K562 (cell line): ENCODE measurements around the gene DYNLT2B. TPM values are rescaled to one million over a fixed set of nuclear protein-coding genes. Genes with fewer than 3 reads are reported as not detected.

Experiments
- ATAC-seq: fragments of 200-7000 bp; cut with Tn5 transposase; 3 replicates; pipeline ENCODE4 v1.9.1; 2020; ENCODE audit warnings: moderate library complexity
- BruUV-seq: library from RNA; stranded (reverse); fragments of 400-500 nt; replicated peaks from 2 replicates; lab custom pipeline; 2021; lab: Mats Ljungman, UMichigan
- CTCF ChIA-PET: fragments of 300-600 bp; formaldehyde crosslinking; extraction: SDS; loops from one replicate; lab custom pipeline; 2021; ENCODE audit warnings: low intra/inter-chr PET ratio; lab: Yijun Ruan, JAX
- POLR2A ChIA-PET: fragments of 300-600, 350-650 bp; sonication (Branson Sonifier 250); formaldehyde crosslinking; extraction: SDS; loops from one replicate; lab custom pipeline; 2021; ENCODE audit warnings: antibody characterized with exemption, inconsistent platforms; lab: Yijun Ruan, JAX
- DNase-seq, 4 experiments: peaks; one replicate each; pipeline versions ENCODE4 v3.0.0 to v3.0.0-alpha.2; 2011 to 2018; ENCODE audit warnings: low spot score in 3 of 4, mixed read lengths in 3 of 4; ENCODE audit errors: extremely low read depth in 1 of 4
- FAIRE-seq: peaks from 2 replicates; lab custom pipeline; 2011; peaks lifted over from hg19 to GRCh38; lab: Jason Lieb, UNC
- H2AFZ ChIP-seq: 2 replicates; pipeline ENCODE4 v1.6.0; 2011; ENCODE audit warnings: low read depth, low read length, control low read depth, inconsistent platforms
- H3K27ac ChIP-seq: fragments of 200-600 bp; 3 replicates; pipeline ENCODE4 v1.8.0; 2011; ENCODE audit warnings: low read depth, mild to moderate bottlenecking, control low read depth, inconsistent platforms, low read length, moderate library complexity, mixed read lengths; ENCODE audit errors: extremely low read depth
- H3K27me3 ChIP-seq, 2 experiments: fragments of 300-600 bp in 1 of 2; 2 replicates in 1 of 2; 3 replicates in 1 of 2; pipeline versions ENCODE4 v1.6.0 to v1.8.0; 2011; ENCODE audit warnings: inconsistent platforms in 2 of 2, low read length in 2 of 2, mild to moderate bottlenecking in 1 of 2, mixed read lengths in 1 of 2, moderate library complexity in 1 of 2; ENCODE audit not compliant: control insufficient read depth in 2 of 2, insufficient read depth in 2 of 2
- H3K36me3 ChIP-seq: fragments of 300-600 bp; 3 replicates; pipeline ENCODE4 v1.8.0; 2011; ENCODE audit warnings: mild to moderate bottlenecking, low read length, inconsistent platforms; ENCODE audit not compliant: control insufficient read depth, insufficient read depth
- H3K4me1 ChIP-seq, 2 experiments: fragments of 200-600 bp in 1 of 2; replicated peaks in 1 of 2; 2 replicates in 1 of 2; 3 replicates in 1 of 2; pipeline versions ENCODE4 v1.5.1 to v1.8.0; 2011; ENCODE audit warnings: inconsistent platforms in 2 of 2, low read length in 2 of 2, mild to moderate bottlenecking in 1 of 2, mixed read lengths in 1 of 2, moderate library complexity in 1 of 2; ENCODE audit not compliant: control insufficient read depth in 2 of 2, insufficient read depth in 2 of 2
- H3K4me2 ChIP-seq: 2 replicates; pipeline ENCODE4 v1.6.1; 2011; ENCODE audit warnings: low read length, control low read depth, inconsistent platforms, mixed read lengths; ENCODE audit not compliant: insufficient read depth
- H3K4me3 ChIP-seq: fragments of 200-600 bp; sonication (generic), shearing (Covaris generic); 2 replicates; pipeline ENCODE4 v1.5.1; 2016; ENCODE audit warnings: control low read depth, inconsistent platforms
- H3K79me2 ChIP-seq: fragments of 200-600 bp; 3 replicates; pipeline ENCODE4 v1.8.0; 2011; ENCODE audit warnings: low read length, inconsistent platforms; ENCODE audit not compliant: control insufficient read depth, insufficient read depth
- H3K9ac ChIP-seq, 2 experiments: 2 replicates each; pipeline versions ENCODE4 v1.6.0 to v1.6.1; 2011; ENCODE audit warnings: low read depth in 2 of 2, low read length in 2 of 2, control low read depth in 1 of 2, inconsistent platforms in 1 of 2, mild to moderate bottlenecking in 1 of 2, mixed read lengths in 1 of 2; ENCODE audit not compliant: insufficient read depth in 1 of 2
- H3K9me1 ChIP-seq: one replicate; pipeline ENCODE4 v1.6.0; 2011; ENCODE audit warnings: inconsistent platforms, mild to moderate bottlenecking, low read length, moderate library complexity; ENCODE audit not compliant: control insufficient read depth, insufficient read depth
- H3K9me3 ChIP-seq: replicated peaks from 2 replicates; pipeline ENCODE4 v1.5.1; 2011; ENCODE audit warnings: low read depth, low read length, inconsistent platforms; ENCODE audit not compliant: control insufficient read depth, insufficient read depth
- H4K20me1 ChIP-seq: replicated peaks from 2 replicates; pipeline ENCODE4 v1.6.1; 2011; ENCODE audit warnings: low read length, inconsistent platforms, mixed read lengths; ENCODE audit not compliant: control insufficient read depth, insufficient read depth
- ARHGAP35 ChIP-seq: fragments of 450-650 bp; IDR thresholded peaks from 2 replicates; pipeline ENCODE4 v1.6.1; 2018; ENCODE audit not compliant: partially characterized antibody
- ESRRA ChIP-seq: fragments of 450-650 bp; IDR thresholded peaks from 2 replicates; pipeline ENCODE4 v1.6.1; 2014; ENCODE audit warnings: low read depth, mild to moderate bottlenecking, moderate library complexity, borderline replicate concordance
- ESRRB ChIP-seq: fragments of 250-450 bp; sonication (Bioruptor Pico); IDR thresholded peaks from 2 replicates; pipeline ENCODE4 v1.5.0; 2020; ENCODE audit warnings: mild to moderate bottlenecking, moderate library complexity, borderline replicate concordance
- FOXJ2 ChIP-seq: fragments of 200-800 bp; sonication (Bioruptor generic); IDR thresholded peaks from 2 replicates; pipeline ENCODE4 v1.6.1; 2016; ENCODE audit warnings: missing genetic modification characterization, missing compliant biosample characterization
- LARP7 ChIP-seq: fragments of 450-650 bp; IDR thresholded peaks from 2 replicates; pipeline ENCODE4 v1.6.1; 2016
- MAZ ChIP-seq, 2 experiments: fragments of 450-650 bp in 1 of 2; sonication (generic) in 1 of 2; formaldehyde crosslinking; IDR thresholded peaks in 1 of 2; conservative IDR thresholded peaks in 1 of 2; 2 replicates each; pipeline versions ENCODE4 v1.4.0 to v1.5.0; 2020; ENCODE audit warnings: mild to moderate bottlenecking in 1 of 2, missing genetic modification reagents in 1 of 2
- MED1 ChIP-seq: sonication (generic); formaldehyde crosslinking; IDR thresholded peaks from 2 replicates; pipeline ENCODE4 v1.8.1; 2023; ENCODE audit warnings: missing genetic modification reagents, borderline replicate concordance
- MLX ChIP-seq, 2 experiments: fragments of 450-650 bp in 1 of 2; sonication (generic) in 1 of 2; formaldehyde crosslinking; conservative IDR thresholded peaks; 2 replicates each; pipeline versions ENCODE4 v1.4.0 to v1.8.1; 2020 to 2022; ENCODE audit warnings: mild to moderate bottlenecking in 1 of 2, missing genetic modification reagents in 1 of 2
- NR1H2 ChIP-seq: sonication (generic); formaldehyde crosslinking; IDR thresholded peaks from 2 replicates; pipeline ENCODE4 v1.4.0; 2020; ENCODE audit warnings: mild to moderate bottlenecking, missing genetic modification reagents
- SREBF1 ChIP-seq: fragments of 150-350 bp; IDR thresholded peaks from 2 replicates; pipeline ENCODE4 v1.6.1; 2014; ENCODE audit warnings: antibody characterized with exemption, low read depth, low read length, borderline replicate concordance
- STAT5B ChIP-seq: fragments of 250-450 bp; sonication (Bioruptor Pico); IDR thresholded peaks from 2 replicates; pipeline ENCODE4 v1.8.0; 2021; ENCODE audit warnings: mild to moderate bottlenecking, inconsistent platforms
- ZNF175 ChIP-seq: fragments of 200-800 bp; sonication (Bioruptor generic); IDR thresholded peaks from 2 replicates; pipeline ENCODE4 v1.6.1; 2016; ENCODE audit warnings: low read depth, mild to moderate bottlenecking, missing genetic modification characterization, missing compliant biosample characterization
- ZNF212 ChIP-seq: fragments of 450-650 bp; formaldehyde crosslinking; IDR thresholded peaks from 2 replicates; pipeline ENCODE4 v1.4.0; 2020; ENCODE audit warnings: mild to moderate bottlenecking
- ZNF354B ChIP-seq: fragments of 250-450 bp; sonication (Bioruptor Pico); IDR thresholded peaks from 2 replicates; pipeline ENCODE4 v1.4.0; 2020
- ZNF431 ChIP-seq: sonication (generic); formaldehyde crosslinking; IDR thresholded peaks from 2 replicates; pipeline ENCODE4 v1.8.0; 2022; ENCODE audit warnings: mild to moderate bottlenecking, missing genetic modification reagents
- WGBS: fragments of 100-300 bp; shearing (Covaris generic); methylation state at CpG from one replicate; pipeline ENCODE4 v1.1.6; 2016; ENCODE audit warnings: low coverage, mixed read lengths; ENCODE audit not compliant: insufficient coverage; ENCODE audit errors: missing lambda C conversion rate; 5-methylcytosine and 5-hydroxymethylcytosine counted together
- in situ Hi-C: fragments of 300-500 bp; cut with MboI; formaldehyde crosslinking; loops from 4 replicates; pipeline ENCODE4 v1.15.0; 2018; ENCODE audit warnings: inconsistent platforms, mixed read lengths
- intact Hi-C: fragments of 100-400 bp; cut with micrococcal nuclease; formaldehyde crosslinking; loops from 2 replicates; pipeline ENCODE4 v1.14.2; 2022
- polyA plus RNA-seq, 8 experiments: library from polyadenylated mRNA; depleted of rRNA in 4 of 8; stranded (reverse) in 5 of 8; unstranded in 3 of 8; fragments of >200 nt; fragmentation: Nextera tagmentation in 2 of 8; fragmentation: Illumina TruSeq in 1 of 8; extraction: Ambion mirVana in 2 of 8; extraction: Trizol in 1 of 8; gene quantifications; 2 replicates each; pipeline versions ENCODE4 v1.2.1 to v1.2.3, GENCODE V29; 2011 to 2014; ENCODE audit warnings: inconsistent platforms in 1 of 8, missing spikeins in 1 of 8
- total RNA-seq, 7 experiments: library from RNA; depleted of rRNA in 6 of 7; stranded (reverse); fragments of >200 nt in 6 of 7; fragmentation: Illumina TruSeq in 2 of 7; extraction: Trizol in 2 of 7; gene quantifications; 2 replicates each; pipeline versions ENCODE4 v1.2.1 to v1.2.3, GENCODE V29; 2011 to 2021; ENCODE audit warnings: low replicate concordance in 1 of 7
- TF ChIP-seq, protein P1 (sequence below), 2 experiments: IDR thresholded peaks; 2 replicates each; pipeline ENCODE4 v1.6.1; 2012; ENCODE audit warnings: improper control_type of control experiment in 2 of 2, low read depth in 2 of 2, low read length in 2 of 2, borderline replicate concordance in 1 of 2
- TF ChIP-seq, protein P2 (sequence below): fragments of 450-650 bp; IDR thresholded peaks from 2 replicates; pipeline ENCODE4 v1.6.1; 2016; ENCODE audit warnings: missing biosample characterization, missing genetic modification characterization

Gene DYNLT2B
- total and polyA plus RNA-seq, 9 of the 15 experiments (the other 6 are each of a cell fraction or from before 2014, with no cell fraction given) = 6.5 to 19.9 (median 8.7) TPM

DNA sequence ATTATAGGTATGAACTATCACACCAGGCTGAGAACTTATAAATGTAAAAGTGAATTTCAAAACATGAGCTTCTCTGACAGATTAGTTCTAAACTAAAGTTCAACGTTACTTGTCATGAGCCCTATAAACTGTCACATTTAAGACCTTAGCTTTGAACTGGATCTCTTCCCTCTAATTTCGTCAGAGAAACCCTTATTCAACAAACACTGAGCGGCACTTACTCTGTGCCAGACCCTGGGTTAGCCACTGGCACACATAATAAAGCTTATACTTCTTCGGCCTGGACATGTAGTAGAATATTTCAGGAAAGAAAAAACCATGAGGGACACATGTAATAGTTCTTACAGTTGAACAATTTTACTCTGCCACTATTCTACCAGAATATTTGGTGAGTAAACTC is 36.1 kb downstream of the DYNLT2B start:
- no peak for DNase-seq
- Histone ChIP-seq H4K20me1 (no peaks in the 10 kb centered on the region), H3K79me2 (peaks cover 90% of the 10 kb centered on the region), H3K4me3 (no peak overlapping the region), H3K27me3 (no peaks in the 10 kb centered on the region), H3K9me3 (no peaks in the 10 kb centered on the region), H3K9me1 (no peaks in the 10 kb centered on the region), H3K4me2 (no peak overlapping the region), H2AFZ (no peak overlapping the region), H3K27ac (no peak overlapping the region), H3K4me1 (peaks cover 24 to 55% of the 10 kb centered on the region in 2 experiments), H3K36me3 (peaks cover 11% of the 10 kb centered on the region), H3K9ac (no peak overlapping the region)
- in situ Hi-C loops = no loop called here
- TF ChIP-seq, protein P1, sequence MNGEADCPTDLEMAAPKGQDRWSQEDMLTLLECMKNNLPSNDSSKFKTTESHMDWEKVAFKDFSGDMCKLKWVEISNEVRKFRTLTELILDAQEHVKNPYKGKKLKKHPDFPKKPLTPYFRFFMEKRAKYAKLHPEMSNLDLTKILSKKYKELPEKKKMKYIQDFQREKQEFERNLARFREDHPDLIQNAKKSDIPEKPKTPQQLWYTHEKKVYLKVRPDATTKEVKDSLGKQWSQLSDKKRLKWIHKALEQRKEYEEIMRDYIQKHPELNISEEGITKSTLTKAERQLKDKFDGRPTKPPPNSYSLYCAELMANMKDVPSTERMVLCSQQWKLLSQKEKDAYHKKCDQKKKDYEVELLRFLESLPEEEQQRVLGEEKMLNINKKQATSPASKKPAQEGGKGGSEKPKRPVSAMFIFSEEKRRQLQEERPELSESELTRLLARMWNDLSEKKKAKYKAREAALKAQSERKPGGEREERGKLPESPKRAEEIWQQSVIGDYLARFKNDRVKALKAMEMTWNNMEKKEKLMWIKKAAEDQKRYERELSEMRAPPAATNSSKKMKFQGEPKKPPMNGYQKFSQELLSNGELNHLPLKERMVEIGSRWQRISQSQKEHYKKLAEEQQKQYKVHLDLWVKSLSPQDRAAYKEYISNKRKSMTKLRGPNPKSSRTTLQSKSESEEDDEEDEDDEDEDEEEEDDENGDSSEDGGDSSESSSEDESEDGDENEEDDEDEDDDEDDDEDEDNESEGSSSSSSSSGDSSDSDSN (IDR thresholded peaks at IDR 0.05; ENCODE audit: borderline replicate concordance in 1 of 2, low read depth in 2 of 2, low read length in 2 of 2) = no peak
- TF ChIP-seq MLX (CRISPR knock-in tag; conservative IDR thresholded peaks at IDR 0.05) (no peak), ZNF212 (CRISPR knock-in tag) (no peak), MED1 (CRISPR knock-in tag) (no peak), SREBF1 (no peak), ZNF431 (no peak), ESRRB (CRISPR knock-in tag) (no peak), ESRRA (no peak), LARP7 (no peak), ARHGAP35 (no peak), NR1H2 (CRISPR knock-in tag) (no peak), STAT5B (CRISPR knock-in tag) (no peak), MAZ (CRISPR knock-in tag; conservative IDR thresholded peaks at IDR 0.05 in 1 of 2, IDR thresholded peaks at IDR 0.05 in 1 of 2) (no peak), ZNF354B (CRISPR knock-in tag) (no peak), ZNF175 (no peak), FOXJ2 (tag) (no peak)
- TF ChIP-seq, protein P2, sequence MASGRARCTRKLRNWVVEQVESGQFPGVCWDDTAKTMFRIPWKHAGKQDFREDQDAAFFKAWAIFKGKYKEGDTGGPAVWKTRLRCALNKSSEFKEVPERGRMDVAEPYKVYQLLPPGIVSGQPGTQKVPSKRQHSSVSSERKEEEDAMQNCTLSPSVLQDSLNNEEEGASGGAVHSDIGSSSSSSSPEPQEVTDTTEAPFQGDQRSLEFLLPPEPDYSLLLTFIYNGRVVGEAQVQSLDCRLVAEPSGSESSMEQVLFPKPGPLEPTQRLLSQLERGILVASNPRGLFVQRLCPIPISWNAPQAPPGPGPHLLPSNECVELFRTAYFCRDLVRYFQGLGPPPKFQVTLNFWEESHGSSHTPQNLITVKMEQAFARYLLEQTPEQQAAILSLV (tag) = no peak
- intact Hi-C loops = no loop called here
- no TSS peak for BruUV-seq
- 70% methylated on average over 4 of the region's 4 CpGs for WGBS
- ChIA-PET CTCF (no interaction called here), POLR2A (interaction anchor here (1.8 to 2.0 kb wide), 3 partner anchors 9 to 55 kb away, joined by 6 to 9 read pairs (median 6); no protein-coding TSS in a partner anchor)
- no peak for ATAC-seq
- no peak for FAIRE-seq
